Gastroesophageal sphincter (tissue), 3 donors: ENCODE results near the gene ZNF865.

Source experiments
- CTCF ChIP-seq, 4 experiments: fragments of 200-600 bp in 2 of 4; fragments of 450-650 bp in 2 of 4; sonication (generic) in 1 of 4; IDR thresholded peaks; one replicate each; pipeline ENCODE4 v1.5.1; 2017 to 2019; ENCODE audit warnings: antibody characterized with exemption in 4 of 4, mild to moderate bottlenecking in 2 of 4, moderate library complexity in 2 of 4
- POLR2A ChIP-seq, 2 donors: fragments of 450-650 bp; IDR thresholded peaks; one replicate each; pipeline ENCODE4 v1.6.1; 2017; ENCODE audit warnings: antibody characterized with exemption in 2 of 2, mild to moderate bottlenecking in 2 of 2, moderate library complexity in 1 of 2

- peak in 2 of 4 experiments; percentile 10 to 15 for TF ChIP-seq CTCF (IDR thresholded peaks at IDR 0.05)
- TF ChIP-seq POLR2A (IDR thresholded peaks at IDR 0.05): no peak
These were observed 13.8 kb downstream of the ZNF865 start for GRCh38 chr19:55619286-55619685.
